Measurements from ENCODE around the gene MYL10.

Gene MYL10

DNA sequence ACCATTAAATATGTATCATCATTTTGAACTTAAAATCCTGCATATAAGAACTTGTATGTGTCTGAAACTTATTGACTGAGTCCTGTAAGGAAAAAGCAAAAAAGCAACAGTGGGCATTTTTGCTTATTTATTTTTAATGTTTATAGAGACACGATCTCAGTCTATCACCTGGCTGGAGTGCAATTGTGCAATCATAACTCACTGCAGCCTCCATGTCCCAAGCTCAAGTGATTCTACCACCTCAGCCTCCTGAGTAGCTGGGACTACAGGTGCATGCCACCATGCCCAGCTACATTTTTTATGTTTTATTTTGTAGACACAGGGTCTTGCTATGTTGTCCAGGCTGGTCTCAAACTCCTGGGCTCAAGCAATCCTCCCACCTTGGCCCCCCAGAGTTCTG is 32.2 kb downstream of the MYL10 start:
- DNase-seq (ENCODE audit: low read depth, low spot score), result no peak

DNA sequence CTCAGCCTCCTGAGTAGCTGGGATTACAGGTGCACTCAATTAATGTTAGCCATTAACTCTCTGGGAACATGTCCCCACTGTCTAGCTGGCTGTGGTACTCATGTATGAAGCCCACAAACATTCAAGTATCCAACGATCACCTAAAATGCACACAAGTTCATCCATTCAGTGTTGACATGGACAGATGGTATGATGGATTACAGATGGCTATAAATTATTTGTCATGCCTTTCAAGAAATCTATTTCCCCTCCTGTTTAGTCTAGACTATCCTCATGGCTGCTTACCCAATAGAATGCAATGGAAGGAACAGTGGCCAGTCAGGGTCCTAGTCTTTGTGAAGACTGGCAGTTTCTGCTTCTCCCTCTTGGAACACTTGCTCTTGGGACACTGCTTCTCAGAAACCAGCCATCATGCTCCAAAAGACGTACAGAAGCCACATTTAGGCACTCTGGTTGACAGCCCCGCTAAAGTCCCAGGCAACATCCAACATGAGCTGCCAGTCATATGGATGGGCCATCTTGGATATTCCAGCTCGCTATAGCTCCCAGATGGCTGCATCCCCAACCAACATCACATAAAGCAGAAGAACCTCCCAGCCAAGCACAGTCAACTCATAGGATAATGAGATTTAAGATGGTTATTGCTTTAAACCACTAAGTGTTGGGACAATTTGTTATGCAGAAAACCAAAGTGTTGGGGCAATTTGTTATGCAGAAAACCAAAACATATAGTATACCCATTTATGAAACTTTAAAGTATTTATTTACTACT is 33.1 kb downstream of the MYL10 start:
- DNase-seq (ENCODE audit: low read depth, low spot score), result no peak

DNA sequence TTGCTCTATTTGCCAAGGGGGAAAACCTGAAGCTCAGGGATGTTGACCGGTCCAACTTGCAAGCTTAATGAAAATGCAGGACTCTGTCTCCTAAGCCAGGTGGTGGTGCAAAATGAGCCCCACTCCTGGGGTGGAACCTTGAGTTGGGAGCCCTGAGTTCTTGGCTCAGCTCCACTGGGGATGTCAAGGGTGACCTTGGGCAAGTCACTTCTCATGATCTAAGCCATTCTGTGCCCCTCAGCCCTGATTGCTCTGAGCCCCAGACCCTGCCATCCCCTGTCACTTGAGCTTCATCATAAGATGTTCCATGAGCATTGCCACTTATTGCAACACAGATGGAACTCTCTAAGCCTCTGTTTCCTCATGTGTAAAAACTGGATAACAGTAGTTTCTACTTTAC is 33.9 kb downstream of the MYL10 start:
- no peak for DNase-seq (ENCODE audit: low read depth, low spot score)

DNA sequence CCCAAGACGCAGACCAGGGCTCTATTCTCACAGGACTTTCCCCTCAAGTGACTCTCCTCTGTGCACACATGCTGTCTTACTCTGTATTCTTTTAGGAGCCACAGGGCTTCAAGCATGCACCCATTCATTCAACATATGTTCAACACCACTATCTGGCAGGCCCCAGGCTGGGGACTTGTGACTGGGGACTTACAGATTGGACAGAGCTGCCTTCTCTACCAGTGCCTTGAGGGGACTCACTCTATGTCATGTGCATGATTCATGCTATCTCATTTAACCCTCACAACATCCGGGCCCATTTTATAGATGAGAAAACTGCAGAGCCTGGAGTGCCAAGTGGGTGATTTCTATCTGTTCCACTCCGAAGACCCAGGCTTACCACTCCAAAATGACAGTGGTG is 34.3 kb downstream of the MYL10 start:
- DNase-seq (ENCODE audit: low read depth, low spot score), result no peak

DNA sequence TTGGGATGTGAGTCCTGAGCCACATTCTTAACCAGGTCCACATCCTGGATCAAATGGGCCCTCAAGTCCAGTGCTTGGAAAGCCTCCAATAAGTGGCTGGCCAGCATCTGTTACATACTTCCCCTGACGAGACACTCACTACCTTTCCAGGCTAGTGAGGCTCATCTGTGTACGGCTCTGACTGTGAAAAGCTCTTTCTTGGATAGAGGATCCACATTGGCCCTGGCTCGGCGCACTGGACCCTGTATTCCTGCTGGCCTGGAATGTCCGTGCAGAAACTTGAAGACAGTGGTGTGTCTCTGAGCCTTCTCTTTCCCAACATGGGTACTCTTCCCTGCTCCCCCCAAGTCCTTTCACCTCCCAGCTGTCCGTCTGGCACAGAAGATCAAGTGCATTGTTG is 35.5 kb downstream of the MYL10 start:
- DNase-seq (ENCODE audit: low read depth, low spot score), result no peak

DNA sequence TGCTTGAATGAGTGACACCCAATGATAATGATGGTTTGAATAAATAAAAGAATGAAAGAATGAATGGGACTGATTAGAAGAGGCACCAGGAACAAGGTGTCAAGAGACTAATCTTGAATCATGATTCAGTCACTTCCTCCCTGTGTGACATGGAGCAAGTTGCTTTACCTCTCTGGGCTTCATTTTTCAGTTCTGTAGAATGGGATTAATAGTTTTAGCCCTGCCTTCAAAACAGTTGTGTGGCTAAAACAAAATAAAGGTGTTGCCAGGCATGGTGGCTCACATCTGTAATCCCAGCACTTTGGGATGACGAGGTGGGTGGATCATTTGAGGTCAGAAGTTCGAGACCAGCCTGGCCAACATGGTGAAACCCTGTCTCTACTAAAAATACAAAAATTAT is 37.6 kb downstream of the MYL10 start:
- no peak for DNase-seq (ENCODE audit: low read depth, low spot score)

DNA sequence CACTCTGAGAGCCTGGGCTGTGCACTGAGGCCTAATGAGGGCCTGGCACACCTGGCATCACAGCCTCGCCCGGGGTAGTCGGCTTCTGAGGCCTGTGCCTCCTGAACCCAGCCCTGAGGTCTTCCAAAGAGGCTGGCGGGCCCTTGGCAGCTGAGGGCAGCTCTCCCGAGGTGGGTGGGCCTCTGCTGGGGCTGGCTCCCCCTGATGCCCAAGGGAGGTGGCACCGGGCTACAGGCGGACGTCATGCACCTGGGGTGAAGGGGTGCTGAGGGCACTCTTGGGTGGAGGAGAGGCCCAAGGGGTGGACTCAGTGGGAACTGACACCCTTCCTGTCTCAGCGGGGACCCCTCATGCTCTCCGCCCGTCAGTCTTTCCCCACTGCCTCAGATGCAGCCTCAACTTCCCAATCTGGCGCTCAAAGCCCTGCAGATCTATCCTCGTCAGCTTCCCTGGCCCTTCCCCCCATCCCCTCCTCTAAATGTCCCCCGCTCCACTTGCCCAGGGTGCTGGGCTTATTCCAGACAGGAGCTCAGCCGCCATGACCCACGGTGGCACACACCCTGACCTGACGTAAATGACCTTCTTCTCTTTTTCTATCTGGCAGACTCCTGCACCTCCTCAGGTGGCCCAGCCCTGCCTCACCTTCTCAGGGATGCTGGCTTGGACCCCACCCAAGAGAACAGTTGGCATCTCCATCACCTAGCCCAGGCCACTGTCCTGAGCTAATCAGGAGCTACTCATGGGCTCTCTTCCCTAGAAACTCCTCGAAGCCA is 38.2 kb downstream of the MYL10 start:
- no peak for DNase-seq (ENCODE audit: low read depth, low spot score)

DNA sequence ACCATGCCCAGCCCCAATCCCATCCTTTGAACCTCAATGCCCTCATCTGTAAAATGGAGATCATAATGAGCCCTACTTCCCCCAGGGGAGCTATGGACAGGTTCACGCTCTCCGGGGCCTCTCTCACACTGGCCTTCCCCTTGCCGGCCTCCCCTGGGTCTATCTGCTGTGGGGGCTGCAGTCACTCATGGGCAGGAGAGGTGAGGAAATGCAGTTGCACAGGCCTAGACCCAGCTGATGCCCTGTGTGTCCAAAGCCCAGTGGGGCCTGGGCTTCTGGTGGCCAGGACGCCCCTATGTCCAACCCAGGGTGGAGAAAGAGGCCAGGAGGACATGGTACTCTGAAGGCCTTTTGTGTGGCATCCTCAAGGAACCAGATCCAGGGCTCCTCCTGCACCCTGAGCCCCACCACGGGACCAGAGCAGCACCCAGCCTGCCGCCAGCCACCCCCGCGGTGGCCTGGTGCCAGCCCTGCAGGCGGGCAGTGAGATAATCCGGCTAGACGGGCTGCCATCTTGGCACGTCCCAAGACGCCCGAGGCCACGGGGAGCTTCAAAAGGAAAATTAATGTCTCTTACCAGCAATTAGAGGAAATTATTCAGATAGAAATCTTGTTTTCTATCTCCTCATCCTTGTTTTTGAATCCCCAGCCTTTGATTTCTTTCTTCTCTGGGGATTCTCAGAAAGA is 39.0 kb downstream of the MYL10 start:
- DNase-seq (ENCODE audit: low read depth, low spot score), result no peak

DNA sequence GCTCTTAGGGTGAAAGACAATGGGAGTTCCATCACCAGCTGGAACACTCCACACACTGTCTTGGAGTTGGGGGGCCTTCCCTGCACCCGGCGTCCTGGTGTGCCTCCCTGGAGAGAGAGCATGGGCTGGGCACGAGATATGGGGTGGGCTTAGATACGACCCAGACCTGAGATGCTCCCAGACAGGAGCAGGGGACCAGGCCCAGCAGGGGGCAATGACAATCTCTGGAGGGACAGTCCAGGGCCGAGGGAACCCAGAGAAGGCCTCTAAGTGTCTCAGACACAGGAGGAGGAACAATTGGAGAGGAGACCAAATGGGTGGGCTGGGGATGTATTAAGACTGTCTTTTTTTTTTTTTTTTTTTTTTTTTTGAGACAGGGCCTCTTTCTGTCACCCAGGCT is 40.0 kb downstream of the MYL10 start:
- DNase-seq (ENCODE audit: low read depth, low spot score), result no peak

DNA sequence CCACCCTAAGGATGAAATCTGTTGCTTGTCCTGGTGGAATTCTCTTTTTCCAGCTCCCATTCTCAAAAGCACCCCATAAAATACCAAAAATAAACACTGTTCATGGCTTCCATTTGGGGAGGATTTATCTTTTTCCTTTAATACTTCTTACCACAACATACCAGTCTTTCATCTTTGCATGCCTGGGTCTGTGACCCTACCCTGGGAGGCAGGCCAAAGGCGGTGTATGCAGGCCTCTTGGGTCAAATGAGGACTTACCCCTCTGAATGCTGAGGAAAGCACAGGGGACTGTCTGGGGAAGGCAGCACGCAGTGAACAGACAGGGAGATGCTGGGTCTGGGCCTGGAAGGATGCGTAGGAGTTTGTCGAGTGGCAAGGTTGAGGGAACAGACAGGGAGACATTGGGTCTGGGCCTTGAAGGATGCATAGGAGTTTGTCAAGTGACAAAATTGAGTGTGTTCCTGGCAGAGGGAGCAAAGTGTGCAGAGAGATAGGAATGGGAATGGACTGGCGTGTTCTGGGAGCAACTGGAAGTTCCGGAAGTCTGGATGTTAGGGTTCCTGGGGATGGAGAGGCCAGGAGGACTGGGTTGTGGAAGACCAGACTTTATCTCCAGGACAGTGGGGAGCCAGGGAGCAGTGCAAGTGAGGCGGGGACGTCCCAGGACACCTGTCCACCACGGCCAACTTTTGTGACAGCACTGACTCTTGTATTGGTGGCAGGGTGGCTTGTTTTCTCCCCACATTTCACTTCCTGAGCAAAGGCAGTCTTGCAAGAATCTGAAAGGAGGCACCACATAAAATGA is 40.8 kb downstream of the MYL10 start:
- DNase-seq (ENCODE audit: low read depth, low spot score), result no peak

DNA sequence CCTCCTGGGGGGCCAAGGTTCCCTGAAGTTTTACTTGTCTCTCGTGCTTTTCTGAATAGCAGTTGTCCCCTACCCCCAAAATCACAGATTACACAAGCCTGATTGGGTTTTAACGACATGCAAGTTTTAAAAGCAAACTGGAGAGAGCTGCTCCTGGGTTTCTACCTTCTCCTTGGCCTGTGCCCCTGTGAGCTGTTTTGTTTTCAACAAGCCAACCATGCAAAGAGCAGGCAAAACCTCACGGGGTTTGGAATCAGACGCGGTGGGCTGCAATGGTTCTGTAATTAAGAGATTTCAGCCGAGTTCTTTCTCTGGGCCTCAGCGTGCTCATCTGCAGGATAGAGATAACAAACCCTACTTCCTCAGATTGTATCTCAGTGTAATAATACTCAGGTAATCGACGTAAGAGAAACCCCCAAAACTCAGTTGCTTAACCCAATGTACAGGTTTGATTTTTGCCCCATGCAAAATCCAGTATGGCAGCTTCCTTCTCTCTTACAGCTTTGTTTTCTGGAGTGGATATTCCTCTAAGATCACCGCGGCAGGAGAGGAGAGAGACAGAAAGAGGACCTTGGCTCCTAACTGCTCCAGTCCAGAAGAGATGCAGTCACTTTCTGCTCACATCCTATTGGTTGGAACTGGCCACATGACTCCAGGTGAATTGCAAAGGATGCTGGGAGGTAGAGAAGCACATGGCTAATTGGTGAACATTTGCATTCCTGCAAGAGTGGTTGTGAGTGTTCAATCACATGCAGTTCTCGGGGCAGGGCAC is 42.0 kb downstream of the MYL10 start:
- DNase-seq (ENCODE audit: low read depth, low spot score), result no peak

DNA sequence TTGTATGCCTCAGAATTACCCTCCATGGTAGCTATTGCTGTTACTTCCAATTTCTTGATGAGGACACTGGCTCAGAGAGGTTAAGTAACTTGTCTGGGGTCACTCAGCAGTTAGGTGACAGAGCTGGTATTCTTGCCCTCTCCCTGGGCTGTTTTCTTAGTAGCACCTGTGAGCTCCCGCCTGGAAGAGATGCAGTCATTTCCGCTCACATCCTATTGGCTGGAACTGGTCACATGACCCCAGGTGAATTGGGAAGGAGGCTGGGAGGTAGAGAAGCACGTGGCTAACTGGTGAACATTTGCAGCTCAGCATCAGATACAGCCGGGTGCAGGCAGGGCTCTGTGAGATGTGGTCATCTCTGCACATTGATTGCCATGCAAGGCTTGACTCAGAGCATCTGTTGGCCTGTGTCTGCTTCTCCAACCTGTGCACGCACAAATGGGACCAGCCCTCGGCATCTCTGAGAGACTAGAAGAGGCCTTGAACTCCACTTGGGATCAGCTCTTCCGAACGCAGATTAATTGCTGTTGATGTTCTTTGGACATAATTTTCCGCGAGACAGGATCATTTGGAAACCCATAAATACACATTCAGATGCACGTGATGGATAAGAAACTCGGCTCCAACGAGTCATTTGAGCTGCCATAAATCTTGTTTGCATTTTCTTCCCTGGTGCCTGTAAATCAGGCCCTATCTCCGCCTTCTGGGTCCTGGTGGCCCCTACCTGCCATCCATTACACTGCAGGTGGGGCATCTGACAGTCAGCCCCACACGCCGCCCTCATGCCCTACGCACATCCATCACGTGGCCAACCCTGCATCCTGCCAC is 42.8 kb downstream of the MYL10 start:
- no peak for DNase-seq (ENCODE audit: low read depth, low spot score)

DNA sequence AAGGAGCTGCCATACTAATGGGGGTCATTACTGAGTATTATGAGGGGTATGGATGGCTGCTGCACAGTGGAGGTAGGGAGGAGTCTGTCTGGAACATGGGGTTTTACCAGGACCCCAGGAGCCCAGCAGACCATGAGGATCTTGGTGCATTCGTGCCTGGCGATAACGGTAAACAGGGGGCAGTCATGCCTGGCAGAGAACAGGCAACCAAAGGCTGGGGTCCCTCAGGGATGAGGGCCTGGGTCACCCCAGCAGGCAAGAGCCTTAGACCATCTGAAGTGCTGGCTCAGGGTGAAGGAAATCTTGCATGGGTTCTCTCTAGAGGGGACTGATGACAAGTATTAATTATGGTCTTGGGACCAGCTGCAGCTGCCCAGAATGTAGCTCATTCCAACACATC is 46.1 kb downstream of the MYL10 start:
- DNase-seq (ENCODE audit: low read depth, low spot score), result no peak

DNA sequence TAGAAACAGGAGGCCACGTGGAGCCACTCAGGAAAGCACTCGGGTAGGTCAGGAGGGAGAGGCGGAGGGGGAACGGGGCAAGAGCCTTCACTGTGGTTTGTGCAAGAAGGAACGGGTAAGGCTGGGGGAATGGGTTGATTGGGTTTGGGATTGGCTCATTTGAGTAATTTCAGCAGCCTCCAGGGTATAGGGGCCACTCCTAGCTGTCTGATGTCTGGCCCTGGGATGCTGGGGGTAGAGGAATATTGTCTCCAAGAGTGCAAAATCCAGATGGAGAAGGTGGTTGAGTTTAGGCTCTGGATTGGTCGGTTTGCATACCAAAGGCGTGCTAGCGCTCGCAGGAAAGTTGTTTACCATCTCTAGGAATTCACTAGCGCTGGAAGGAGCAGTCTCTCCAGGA is 47.2 kb downstream of the MYL10 start:
- DNase-seq (ENCODE audit: low read depth, low spot score), result no peak

DNA sequence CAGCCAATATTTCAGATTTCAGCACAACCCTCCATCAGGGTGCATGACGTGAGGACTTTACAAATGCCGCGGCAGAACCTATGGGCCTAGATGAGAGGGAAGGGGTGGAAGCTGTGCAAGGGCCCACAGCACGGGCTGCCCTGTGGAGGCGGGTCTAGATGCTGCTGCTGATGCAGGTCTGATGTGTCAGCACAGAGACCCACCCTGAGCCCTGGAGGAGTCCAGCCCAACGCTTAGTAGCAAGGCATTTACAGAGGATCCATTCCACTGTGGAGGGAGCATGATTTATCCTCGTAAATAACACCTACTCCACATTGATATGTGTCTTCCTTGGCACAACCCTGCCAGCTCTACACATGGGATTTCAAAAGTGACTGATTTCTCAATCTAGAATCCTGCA is 48.5 kb downstream of the MYL10 start:
- DNase-seq (ENCODE audit: low read depth, low spot score), result no peak

DNA sequence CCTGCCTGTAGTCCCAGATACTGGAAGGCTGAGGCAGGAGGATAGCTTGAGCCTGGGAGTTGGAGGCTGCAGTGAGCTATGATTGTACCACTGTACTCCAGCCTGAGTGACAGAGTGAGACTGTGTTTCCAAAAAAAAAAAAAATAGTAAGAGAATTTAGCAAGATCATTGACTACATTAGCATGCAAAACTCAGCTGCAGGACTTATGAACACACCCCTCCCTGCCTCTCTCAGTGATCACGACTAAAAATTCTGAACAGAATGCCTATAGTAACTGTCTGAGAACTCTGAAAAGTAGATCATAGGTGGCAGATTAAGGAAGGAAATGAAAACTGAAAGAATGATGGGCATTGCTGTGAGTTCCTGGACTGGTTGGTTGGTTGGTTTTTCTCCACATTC is 50.5 kb downstream of the MYL10 start:
- DNase-seq (ENCODE audit: low read depth, low spot score), result no peak

DNA sequence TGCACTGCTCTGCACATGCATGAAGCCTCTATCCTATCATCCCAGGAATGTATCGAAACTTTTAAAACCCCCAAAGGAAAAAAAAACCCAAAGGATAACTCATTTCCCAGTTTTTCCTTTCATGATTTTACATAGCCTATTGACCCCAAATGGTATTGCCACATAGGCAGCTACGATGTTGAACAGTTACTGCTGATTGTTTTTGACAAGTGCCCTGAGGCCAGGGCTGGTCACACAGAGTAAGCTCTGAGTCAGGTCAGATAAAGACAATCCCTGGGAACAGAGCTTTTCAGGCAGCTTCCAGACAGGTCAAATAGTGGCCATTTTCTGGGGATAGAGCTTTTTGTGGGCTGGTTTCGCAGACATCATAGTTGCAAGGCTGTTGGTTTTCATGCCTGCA is 52.1 kb downstream of the MYL10 start:
- no peak for DNase-seq (ENCODE audit: low read depth, low spot score)

DNA sequence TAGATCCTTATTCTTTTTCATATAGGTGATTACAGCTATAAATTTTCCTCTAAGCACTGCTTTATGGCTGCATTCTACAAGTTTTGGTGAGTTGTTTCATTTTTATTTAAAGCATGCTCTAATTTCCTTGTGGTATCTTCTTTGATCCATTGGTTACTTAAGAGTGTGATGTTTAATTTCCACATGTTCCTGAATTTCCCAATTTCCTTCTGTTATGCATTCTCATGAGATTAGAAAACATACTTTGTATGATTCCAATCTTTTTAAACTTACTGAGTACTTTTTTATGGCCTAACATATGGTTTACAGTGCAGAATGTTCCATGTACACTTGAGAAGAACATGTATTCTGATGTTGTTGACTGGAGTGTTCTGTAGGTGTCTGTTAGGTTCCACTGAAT is 53.4 kb downstream of the MYL10 start:
- no peak for DNase-seq (ENCODE audit: low read depth, low spot score)

DNA sequence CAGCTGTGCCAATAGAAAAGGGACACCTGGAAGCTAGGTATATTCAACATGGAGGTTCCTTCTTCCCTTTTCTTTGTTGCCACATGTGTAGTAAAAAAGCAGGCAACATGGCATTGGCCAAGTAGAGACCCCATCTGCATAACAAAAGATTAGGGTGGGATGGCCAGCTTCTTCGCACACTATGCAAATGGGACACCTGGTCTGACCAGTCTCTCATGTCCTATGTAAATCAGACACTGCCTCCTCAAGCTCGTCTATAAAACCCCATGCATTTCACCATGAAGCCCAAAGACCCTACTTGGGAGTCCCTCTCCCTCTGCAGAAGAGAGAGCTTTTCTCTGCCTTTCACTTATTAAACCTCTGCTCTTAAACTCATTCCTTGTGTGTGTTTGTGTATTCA is 53.9 kb downstream of the MYL10 start:
- no peak for DNase-seq (ENCODE audit: low read depth, low spot score)

DNA sequence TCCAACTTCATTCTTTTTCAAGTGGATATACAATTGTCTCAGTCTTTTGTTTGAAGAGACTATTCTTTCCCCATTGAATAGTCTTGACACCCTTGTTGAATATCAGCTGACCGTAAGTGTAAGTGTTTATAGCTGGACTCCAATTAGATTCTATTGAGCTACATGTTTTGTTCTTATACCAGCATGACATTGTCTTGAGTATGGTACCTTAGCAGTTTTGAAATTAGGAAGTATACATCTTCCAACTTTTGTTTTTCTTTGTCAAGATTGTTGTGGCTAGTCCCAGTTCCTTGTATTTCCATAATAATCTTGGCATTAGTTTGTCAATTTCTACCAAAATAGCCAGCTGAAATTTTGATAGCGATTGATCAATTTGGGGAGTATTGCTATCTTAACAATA is 56.9 kb downstream of the MYL10 start:
- DNase-seq (ENCODE audit: low read depth, low spot score), result no peak

Measured in activated naive CD8-positive, alpha-beta T cell treated with anti-CD3 and anti-CD28 coated beads, Interleukin-2, amount 50 U/mL, for 16 hours (primary cell).